ENCODE data around the gene EOMES. TPM values are rescaled to one million over a fixed set of nuclear protein-coding genes. Genes with fewer than 3 reads are reported as not detected.

The EOMES gene
- total RNA-seq, 6 donors from 2014 or later, result 0.44 to 2.1 (median 1.1) TPM

DNA sequence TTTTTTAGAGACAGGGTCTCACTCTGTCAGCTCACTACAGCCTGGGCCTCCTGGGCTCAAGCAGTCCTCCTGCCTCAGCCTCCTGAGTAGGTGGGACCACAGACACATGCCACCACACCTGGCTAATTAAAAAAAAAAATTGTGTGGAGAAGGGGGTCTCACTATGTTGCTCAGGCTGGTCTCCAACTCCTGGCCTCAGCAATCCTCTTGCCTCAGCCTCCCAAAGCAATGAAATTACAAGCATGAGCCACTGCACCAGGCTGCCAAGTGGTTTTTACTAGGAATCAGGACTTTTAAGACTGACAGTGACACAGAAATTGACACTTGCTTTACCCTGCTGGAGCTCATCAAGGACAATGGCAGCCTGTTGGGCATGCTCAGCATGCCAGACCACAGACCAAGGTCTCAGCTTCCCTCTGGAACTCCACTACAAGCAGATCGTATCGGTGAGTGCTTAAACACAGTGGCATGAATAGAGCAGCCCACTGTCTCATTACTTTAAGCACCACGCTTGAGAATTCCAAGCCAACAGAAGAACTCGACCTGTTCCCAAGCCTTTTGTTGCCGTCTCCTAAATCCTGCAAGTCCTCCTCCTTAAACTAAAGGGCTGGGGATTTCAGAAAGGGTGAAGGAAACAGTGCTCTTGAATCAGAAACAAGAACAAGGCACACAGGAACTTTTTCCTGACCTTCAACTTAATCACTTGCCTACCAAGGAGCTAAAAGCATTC, 41.4 kb downstream of the EOMES start:
- no peak for DNase-seq
- peak in 1 of 2 donors; percentile 18 for ATAC-seq (ENCODE audit: low FRiP score in 2 of 2)
- no peaks in the 10 kb centered on the region for H3K9me3 ChIP-seq
- 57 to 65% methylated on average over 5 of the region's 5 CpGs for WGBS, 2 donors
- H3K4me1 ChIP-seq, result peaks cover 5 to 10% (median 7%) of the 10 kb centered on the region in 4 donors
- no peaks in the 10 kb centered on the region for H3K27me3 ChIP-seq
- H3K4me3 ChIP-seq, result peak overlapping the region in 1 of 4 donors; percentile 12
- no peaks in the 10 kb centered on the region for H3K36me3 ChIP-seq
- TF ChIP-seq EP300 (IDR thresholded peaks at IDR 0.05) (no peak), CTCF (IDR thresholded peaks at IDR 0.05) (no peak), POLR2AphosphoS5 (IDR thresholded peaks at IDR 0.05) (no peak), POLR2A (IDR thresholded peaks at IDR 0.05) (no peak)
- peak overlapping the region in 1 of 4 donors; percentile 6 for H3K27ac ChIP-seq

- TF ChIP-seq EP300 (IDR thresholded peaks at IDR 0.05) (no peak), POLR2A (IDR thresholded peaks at IDR 0.05) (no peak), CTCF (IDR thresholded peaks at IDR 0.05) (no peak), POLR2AphosphoS5 (IDR thresholded peaks at IDR 0.05) (no peak)
- WGBS, 2 donors, result 72 to 79% methylated on average over 1 of the region's 1 CpG
- DNase-seq, result no peak
- ATAC-seq (ENCODE audit: low FRiP score in 2 of 2), result no peak
- H3K36me3 ChIP-seq, result no peaks in the 10 kb centered on the region
- H3K4me1 ChIP-seq, result peaks cover 5 to 10% (median 8%) of the 10 kb centered on the region in 4 donors
- H3K9me3 ChIP-seq, result no peaks in the 10 kb centered on the region
- no peaks in the 10 kb centered on the region for H3K27me3 ChIP-seq
- no peak overlapping the region for H3K27ac ChIP-seq
- no peak overlapping the region for H3K4me3 ChIP-seq
Observed at GRCh38 chr3:27679691-27680090, 42.4 kb downstream of the EOMES start.

DNA sequence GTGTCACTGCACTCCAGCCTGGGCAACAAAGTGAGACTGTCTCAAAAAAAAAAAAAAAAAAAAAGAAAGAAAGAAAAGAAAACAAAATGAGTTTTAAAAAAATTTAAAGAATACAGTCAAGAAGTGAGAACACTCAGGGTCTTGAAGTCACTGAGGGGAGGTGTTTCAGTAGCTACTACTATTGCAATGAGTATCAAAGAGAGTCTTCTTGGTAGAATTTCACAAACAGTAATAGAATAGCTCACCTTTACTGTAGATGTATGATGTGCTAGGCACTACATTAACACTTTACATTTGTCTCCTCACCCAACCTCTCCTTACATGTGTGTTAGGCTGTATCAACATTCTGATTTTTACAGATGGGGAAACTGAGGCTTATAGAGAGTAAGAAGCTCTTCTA, 43.9 kb downstream of the EOMES start:
- H3K4me3 ChIP-seq, result no peak overlapping the region
- H3K9me3 ChIP-seq, result no peaks in the 10 kb centered on the region
- H3K27ac ChIP-seq, result no peak overlapping the region
- H3K27me3 ChIP-seq, result no peaks in the 10 kb centered on the region
- H3K36me3 ChIP-seq, result no peaks in the 10 kb centered on the region
- no peak for ATAC-seq (ENCODE audit: low FRiP score in 2 of 2)
- no peak for DNase-seq
- peaks cover 5 to 10% (median 8%) of the 10 kb centered on the region in 4 donors for H3K4me1 ChIP-seq
- TF ChIP-seq POLR2A (IDR thresholded peaks at IDR 0.05) (no peak), CTCF (IDR thresholded peaks at IDR 0.05) (no peak), EP300 (IDR thresholded peaks at IDR 0.05) (no peak)

DNA sequence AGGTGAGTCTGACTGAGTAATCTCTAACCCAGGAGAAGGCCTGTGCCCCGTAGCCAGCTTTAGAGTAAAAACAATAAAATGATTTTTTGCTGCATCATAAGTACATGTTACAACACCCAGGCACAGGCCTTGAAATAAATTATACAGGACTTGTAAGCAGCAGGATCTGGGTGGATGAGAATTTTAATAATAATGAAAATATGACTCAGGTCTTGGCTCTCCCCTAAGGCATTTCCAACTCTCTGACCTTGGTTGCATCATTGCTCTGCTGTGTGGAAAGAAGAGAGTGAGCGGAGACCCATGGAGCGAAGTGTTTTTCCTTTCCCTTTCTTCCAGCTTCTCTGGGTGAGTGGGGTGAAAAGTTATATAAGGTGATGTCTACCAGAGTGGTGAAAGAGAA, 44.6 kb downstream of the EOMES start:
- no peaks in the 10 kb centered on the region for H3K27me3 ChIP-seq
- no peak overlapping the region for H3K27ac ChIP-seq
- H3K36me3 ChIP-seq, result no peaks in the 10 kb centered on the region
- H3K9me3 ChIP-seq, result no peaks in the 10 kb centered on the region
- DNase-seq, result no peak
- H3K4me3 ChIP-seq, result no peak overlapping the region
- H3K4me1 ChIP-seq, result peaks cover 5 to 10% (median 8%) of the 10 kb centered on the region in 4 donors
- peak; percentile 67 to 85 for ATAC-seq (ENCODE audit: low FRiP score in 2 of 2)
- TF ChIP-seq POLR2A (IDR thresholded peaks at IDR 0.05), result no peak
- TF ChIP-seq POLR2AphosphoS5 (IDR thresholded peaks at IDR 0.05), result peak in 1 of 2 donors; percentile 41
- 70 to 72% methylated on average over 3 of the region's 3 CpGs for WGBS, 2 donors

GRCh38 chr3:27675287-27675686, 46.8 kb downstream of the EOMES start:
- H3K4me1 ChIP-seq, result peaks cover 0 to 2% (median 0%) of the 10 kb centered on the region in 4 donors
- H3K27me3 ChIP-seq, result no peaks in the 10 kb centered on the region
- H3K27ac ChIP-seq, result no peak overlapping the region
- WGBS, 2 donors, result 52 to 58% methylated on average over 3 of the region's 3 CpGs
- no peak overlapping the region for H3K4me3 ChIP-seq
- no peaks in the 10 kb centered on the region for H3K36me3 ChIP-seq
- DNase-seq (no peak), ATAC-seq (ENCODE audit: low FRiP score in 2 of 2) (no peak)
- H3K9me3 ChIP-seq, result no peaks in the 10 kb centered on the region
- TF ChIP-seq POLR2AphosphoS5 (IDR thresholded peaks at IDR 0.05) (no peak), POLR2A (IDR thresholded peaks at IDR 0.05) (no peak), CTCF (IDR thresholded peaks at IDR 0.05) (no peak), EP300 (IDR thresholded peaks at IDR 0.05) (no peak)

Data from upper lobe of left lung (tissue), 6 donors.